Panc1 (cell line): ENCODE measurements around the gene TTLL6.

ENCODE experiments used
- POLR2AphosphoS5 ChIP-seq: IDR thresholded peaks from 2 replicates; pipeline ENCODE4 v1.6.1; 2012; ENCODE audit warnings: mild to moderate bottlenecking, low read depth, low read length, moderate library complexity
- SIN3A ChIP-seq: IDR thresholded peaks from 2 replicates; pipeline ENCODE4 v1.6.1; 2012; ENCODE audit warnings: low read depth, mild to moderate bottlenecking, low read length, moderate library complexity, borderline replicate concordance; ENCODE audit not compliant: insufficient read depth
- TF ChIP-seq, protein P1 (sequence below): fragments of 450-650 bp; IDR thresholded peaks from 2 replicates; pipeline ENCODE4 v1.5.1; 2017; ENCODE audit warnings: mild to moderate bottlenecking
- TF ChIP-seq, protein P2 (sequence below), 2 experiments: IDR thresholded peaks; 2 replicates each; pipeline ENCODE4 v1.6.1; 2011 to 2012; ENCODE audit warnings: low read depth in 2 of 2, control low read depth in 1 of 2, low read length in 1 of 2, mild to moderate bottlenecking in 1 of 2, moderate library complexity in 1 of 2; ENCODE audit not compliant: insufficient read depth in 1 of 2

DNA sequence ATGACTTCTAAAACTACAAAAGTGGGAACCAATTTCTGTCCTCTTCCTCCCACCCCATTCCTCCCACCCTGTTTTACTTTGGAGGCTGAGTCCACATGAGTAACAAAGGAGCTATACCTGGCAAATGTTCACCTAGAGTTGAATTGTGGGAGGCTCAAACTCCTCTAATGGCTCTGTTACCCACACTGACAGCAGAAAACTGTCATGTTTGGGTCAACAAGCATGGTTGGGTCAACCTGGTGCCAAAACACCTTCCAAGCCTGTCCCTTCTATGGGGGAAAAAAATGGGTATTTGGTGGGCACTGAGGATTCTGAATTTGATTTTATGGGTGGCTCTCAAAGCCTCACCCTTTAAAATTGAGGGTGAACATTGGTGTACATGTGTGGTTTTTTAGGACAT lies 76.5 kb downstream of the TTLL6 start:
- TF ChIP-seq, protein P1, sequence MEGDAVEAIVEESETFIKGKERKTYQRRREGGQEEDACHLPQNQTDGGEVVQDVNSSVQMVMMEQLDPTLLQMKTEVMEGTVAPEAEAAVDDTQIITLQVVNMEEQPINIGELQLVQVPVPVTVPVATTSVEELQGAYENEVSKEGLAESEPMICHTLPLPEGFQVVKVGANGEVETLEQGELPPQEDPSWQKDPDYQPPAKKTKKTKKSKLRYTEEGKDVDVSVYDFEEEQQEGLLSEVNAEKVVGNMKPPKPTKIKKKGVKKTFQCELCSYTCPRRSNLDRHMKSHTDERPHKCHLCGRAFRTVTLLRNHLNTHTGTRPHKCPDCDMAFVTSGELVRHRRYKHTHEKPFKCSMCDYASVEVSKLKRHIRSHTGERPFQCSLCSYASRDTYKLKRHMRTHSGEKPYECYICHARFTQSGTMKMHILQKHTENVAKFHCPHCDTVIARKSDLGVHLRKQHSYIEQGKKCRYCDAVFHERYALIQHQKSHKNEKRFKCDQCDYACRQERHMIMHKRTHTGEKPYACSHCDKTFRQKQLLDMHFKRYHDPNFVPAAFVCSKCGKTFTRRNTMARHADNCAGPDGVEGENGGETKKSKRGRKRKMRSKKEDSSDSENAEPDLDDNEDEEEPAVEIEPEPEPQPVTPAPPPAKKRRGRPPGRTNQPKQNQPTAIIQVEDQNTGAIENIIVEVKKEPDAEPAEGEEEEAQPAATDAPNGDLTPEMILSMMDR: no peak
- TF ChIP-seq SIN3A: no peak
- TF ChIP-seq POLR2AphosphoS5: no peak
- TF ChIP-seq, protein P2, sequence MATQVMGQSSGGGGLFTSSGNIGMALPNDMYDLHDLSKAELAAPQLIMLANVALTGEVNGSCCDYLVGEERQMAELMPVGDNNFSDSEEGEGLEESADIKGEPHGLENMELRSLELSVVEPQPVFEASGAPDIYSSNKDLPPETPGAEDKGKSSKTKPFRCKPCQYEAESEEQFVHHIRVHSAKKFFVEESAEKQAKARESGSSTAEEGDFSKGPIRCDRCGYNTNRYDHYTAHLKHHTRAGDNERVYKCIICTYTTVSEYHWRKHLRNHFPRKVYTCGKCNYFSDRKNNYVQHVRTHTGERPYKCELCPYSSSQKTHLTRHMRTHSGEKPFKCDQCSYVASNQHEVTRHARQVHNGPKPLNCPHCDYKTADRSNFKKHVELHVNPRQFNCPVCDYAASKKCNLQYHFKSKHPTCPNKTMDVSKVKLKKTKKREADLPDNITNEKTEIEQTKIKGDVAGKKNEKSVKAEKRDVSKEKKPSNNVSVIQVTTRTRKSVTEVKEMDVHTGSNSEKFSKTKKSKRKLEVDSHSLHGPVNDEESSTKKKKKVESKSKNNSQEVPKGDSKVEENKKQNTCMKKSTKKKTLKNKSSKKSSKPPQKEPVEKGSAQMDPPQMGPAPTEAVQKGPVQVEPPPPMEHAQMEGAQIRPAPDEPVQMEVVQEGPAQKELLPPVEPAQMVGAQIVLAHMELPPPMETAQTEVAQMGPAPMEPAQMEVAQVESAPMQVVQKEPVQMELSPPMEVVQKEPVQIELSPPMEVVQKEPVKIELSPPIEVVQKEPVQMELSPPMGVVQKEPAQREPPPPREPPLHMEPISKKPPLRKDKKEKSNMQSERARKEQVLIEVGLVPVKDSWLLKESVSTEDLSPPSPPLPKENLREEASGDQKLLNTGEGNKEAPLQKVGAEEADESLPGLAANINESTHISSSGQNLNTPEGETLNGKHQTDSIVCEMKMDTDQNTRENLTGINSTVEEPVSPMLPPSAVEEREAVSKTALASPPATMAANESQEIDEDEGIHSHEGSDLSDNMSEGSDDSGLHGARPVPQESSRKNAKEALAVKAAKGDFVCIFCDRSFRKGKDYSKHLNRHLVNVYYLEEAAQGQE (IDR thresholded peaks at IDR 0.05; ENCODE audit: insufficient read depth in 1 of 2, low read depth in 2 of 2, low read length in 1 of 2): no peak
